ENCODE data around the gene PRDM15.
A peak's percentile ranks its signal among the peaks of the same experiment; 100 is the strongest.

PRDM15 gene

GRCh38 chr21:41907496-41908258 lies 28.5 kb upstream of the PRDM15 start:
- no peak for DNase-seq

GRCh38 chr21:41906770-41907169 lies 27.6 kb upstream of the PRDM15 start:
- no peak for DNase-seq

- peak; percentile 24 for DNase-seq
Observed at GRCh38 chr21:41903559-41904351, 24.6 kb upstream of the PRDM15 start.

- no peak for DNase-seq
Observed at GRCh38 chr21:41902946-41903345, 23.8 kb upstream of the PRDM15 start.

- no peak for DNase-seq
Observed at GRCh38 chr21:41901782-41902181, 22.6 kb upstream of the PRDM15 start.

GRCh38 chr21:41901099-41901498 lies 22.0 kb upstream of the PRDM15 start:
- peak; percentile 51 for DNase-seq

- DNase-seq, result no peak
Observed at GRCh38 chr21:41900401-41900800, 21.3 kb upstream of the PRDM15 start.

GRCh38 chr21:41899426-41900202 lies 20.5 kb upstream of the PRDM15 start:
- peak; percentile 62 for DNase-seq

- DNase-seq, result no peak
Observed at GRCh38 chr21:41898998-41899397, 19.9 kb upstream of the PRDM15 start.

GRCh38 chr21:41897700-41898099 lies 18.6 kb upstream of the PRDM15 start:
- no peak for DNase-seq

- DNase-seq, result no peak
Observed at GRCh38 chr21:41897047-41897669, 18.0 kb upstream of the PRDM15 start.

- peak; percentile 50 for DNase-seq
Observed at GRCh38 chr21:41895643-41896493, 16.7 kb upstream of the PRDM15 start.

- DNase-seq, result peak; percentile 15
Observed at GRCh38 chr21:41894922-41895557, 15.9 kb upstream of the PRDM15 start.

- DNase-seq, result no peak
Observed at GRCh38 chr21:41894511-41894910, 15.4 kb upstream of the PRDM15 start.

GRCh38 chr21:41892726-41893125 lies 13.6 kb upstream of the PRDM15 start:
- no peak for DNase-seq

- DNase-seq, result no peak
Observed at GRCh38 chr21:41891132-41891531, 12.0 kb upstream of the PRDM15 start.

GRCh38 chr21:41890355-41890754 lies 11.2 kb upstream of the PRDM15 start:
- DNase-seq, result no peak

- DNase-seq, result no peak
Observed at GRCh38 chr21:41888749-41889376, 9.7 kb upstream of the PRDM15 start.

GRCh38 chr21:41887667-41888066 lies 8.5 kb upstream of the PRDM15 start:
- DNase-seq, result peak; percentile 80

GRCh38 chr21:41886328-41886727 lies 7.2 kb upstream of the PRDM15 start:
- no peak for DNase-seq

Data from MV-4-11 (cell line).